KOPT-K1 (cell line): ENCODE data around the gene ADIPOR2.

ENCODE experiments used
- H3K27ac ChIP-seq: fragments of 200-600 bp; sonication (generic); 2 replicates; pipeline ENCODE4 v1.5.1; 2016; ENCODE audit warnings: antibody characterized with exemption, mild to moderate bottlenecking, low read depth, low read length; ENCODE audit not compliant: poor library complexity, severe bottlenecking
- H3K36me3 ChIP-seq: fragments of 200-600 bp; sonication (generic); 2 replicates; pipeline ENCODE4 v1.5.1; 2017; ENCODE audit warnings: antibody characterized with exemption, mild to moderate bottlenecking, low read length, moderate library complexity; ENCODE audit not compliant: insufficient read depth
- H3K9me3 ChIP-seq: fragments of 200-600 bp; sonication (generic); 2 replicates; pipeline ENCODE4 v1.5.1; 2017; ENCODE audit warnings: antibody characterized with exemption, low read length, mild to moderate bottlenecking; ENCODE audit not compliant: insufficient read depth, poor library complexity, severe bottlenecking

ADIPOR2 gene

DNA sequence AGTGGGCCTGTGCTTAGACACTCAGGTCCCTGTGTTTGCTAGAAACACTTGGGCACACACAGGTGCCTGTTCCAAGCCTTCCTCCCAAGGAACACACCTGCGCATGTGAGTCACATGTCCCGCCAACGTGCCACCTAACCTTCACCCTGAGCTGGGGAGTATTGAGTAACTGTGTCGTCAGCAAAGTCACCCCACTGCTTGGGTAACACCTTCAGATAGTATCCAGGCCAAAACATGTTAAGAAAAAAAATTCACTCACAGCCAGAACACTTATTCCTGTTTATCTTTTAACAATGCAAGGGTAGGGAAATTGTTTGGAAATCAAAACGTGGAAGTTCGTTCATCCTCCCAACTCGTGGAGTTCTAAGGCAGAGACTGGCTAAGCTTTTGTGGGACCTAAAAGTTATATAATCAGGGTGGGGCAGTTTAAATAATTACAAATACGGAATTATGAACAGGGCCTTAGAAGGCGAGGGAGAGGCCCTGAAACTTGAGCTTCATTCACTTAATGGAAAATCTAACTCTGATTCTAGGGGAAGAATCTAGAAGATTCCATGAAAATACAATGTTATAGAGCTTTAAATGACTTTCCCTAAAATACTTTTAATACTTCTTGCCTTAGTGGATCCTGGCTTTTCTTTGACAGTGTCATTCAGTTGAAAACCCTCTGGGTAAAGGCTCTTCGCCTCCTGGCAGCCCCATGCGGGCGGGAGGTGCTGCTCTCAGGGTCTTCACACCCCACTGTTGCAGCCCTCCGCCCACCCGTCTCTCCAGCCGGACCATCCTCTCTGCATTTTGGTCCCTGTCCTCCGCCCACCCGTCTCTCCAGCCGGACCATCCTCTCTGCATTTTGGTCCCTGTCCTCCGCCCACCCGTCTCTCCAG, 30.3 kb upstream of the ADIPOR2 start:
- no peak overlapping the region for H3K27ac ChIP-seq
- H3K9me3 ChIP-seq, result no peaks in the 10 kb centered on the region
- H3K36me3 ChIP-seq, result no peaks in the 10 kb centered on the region

DNA sequence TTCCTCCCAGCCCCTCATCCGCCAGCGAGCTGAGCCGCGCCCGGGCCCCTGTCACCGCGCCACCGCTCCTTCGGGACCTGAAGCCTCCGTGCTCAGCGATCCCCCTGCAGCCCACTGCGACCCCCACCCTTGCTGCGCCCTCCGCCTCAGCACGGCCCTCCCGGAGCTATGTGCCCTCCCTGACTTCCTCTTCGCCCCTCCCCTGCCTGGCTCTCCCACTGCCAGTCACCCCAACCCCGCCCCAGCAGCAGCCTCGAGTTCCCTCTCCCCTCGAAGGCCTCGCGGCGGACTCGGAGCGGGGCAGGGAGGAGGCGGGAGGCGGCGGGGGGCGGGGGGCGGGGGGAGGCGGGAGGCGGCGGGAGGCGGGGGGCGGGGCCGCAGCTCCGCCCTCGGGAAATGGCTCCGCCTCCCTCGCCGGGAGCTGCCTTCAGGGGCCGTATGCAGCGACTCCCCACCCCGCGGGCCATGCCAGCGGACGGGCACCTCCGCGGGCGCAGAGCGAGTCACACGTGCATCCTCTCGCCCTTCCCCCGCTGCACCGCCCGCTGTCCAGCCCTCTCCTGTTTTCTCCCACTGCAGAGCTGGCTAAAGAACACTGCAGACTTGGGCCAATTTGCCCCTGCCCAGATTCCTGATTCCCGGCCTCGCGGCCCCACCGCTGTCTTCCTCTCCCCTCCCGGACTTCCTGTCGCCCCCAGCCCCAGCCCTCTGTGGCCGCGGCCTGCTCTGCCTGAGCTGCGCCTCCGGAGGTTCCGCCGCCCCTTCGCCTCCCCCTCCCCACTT, 29.1 kb upstream of the ADIPOR2 start:
- H3K27ac ChIP-seq, result peak overlapping the region; percentile 69
- H3K9me3 ChIP-seq, result no peaks in the 10 kb centered on the region
- H3K36me3 ChIP-seq, result no peaks in the 10 kb centered on the region

DNA sequence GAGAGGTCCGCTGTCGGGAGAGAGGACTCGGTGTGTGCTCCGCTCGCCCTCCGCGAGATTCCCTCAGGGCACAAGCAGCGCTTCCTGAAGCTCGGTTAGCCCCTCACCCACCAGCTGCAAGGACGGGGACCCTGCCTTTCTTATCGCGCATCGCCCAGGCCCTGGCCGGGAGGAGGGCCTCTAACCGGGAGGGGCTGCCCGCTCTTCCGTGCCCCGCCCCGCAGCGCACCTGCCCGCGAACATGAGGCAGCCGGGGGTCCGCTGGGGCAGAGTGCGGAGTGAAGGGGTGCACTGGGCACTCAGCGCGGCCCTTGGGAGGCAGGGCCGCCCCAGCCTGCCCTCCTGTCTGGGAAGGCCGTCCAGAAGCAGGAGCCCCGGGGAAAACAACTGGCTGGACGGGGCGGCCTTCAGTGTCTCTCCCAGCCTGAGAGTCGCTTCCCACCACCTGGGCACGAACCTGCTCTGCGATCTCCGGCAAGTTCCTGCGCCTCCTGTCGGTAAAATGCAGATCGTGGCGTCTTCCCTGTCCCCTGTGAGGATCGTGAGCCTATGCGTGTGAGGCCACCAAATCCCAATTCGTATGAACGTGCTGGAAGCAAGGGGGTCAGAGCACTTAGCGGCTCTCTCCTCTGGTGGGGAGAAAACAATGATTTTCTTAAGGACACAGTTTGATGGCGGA, 28.0 kb upstream of the ADIPOR2 start:
- Histone ChIP-seq H3K36me3 (no peaks in the 10 kb centered on the region), H3K9me3 (no peaks in the 10 kb centered on the region), H3K27ac (no peak overlapping the region)

GRCh38 chr12:1663440-1664132, 27.3 kb upstream of the ADIPOR2 start:
- Histone ChIP-seq H3K9me3 (no peaks in the 10 kb centered on the region), H3K27ac (no peak overlapping the region), H3K36me3 (no peaks in the 10 kb centered on the region)

DNA sequence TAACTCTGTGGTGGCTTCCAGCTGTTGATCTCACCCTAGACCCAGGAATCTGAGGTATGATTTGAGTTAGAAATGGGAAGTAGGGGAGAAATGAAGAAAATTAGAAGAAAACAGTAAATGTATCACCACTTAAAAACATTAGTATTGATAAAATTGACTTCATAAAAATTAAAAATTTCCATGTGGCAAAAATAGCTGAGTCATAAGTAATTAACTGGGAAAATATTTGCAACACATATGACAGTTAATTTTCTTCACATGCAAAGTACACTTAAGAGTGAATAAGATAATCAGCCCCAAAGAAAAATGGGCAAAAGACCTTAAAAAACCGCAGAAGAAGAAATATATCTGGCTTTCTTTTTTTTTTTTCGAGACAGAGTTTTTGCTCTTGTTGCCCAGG, 25.5 kb upstream of the ADIPOR2 start:
- H3K9me3 ChIP-seq, result no peaks in the 10 kb centered on the region
- H3K36me3 ChIP-seq, result no peaks in the 10 kb centered on the region
- H3K27ac ChIP-seq, result no peak overlapping the region

- peak overlapping the region; percentile 68 for H3K27ac ChIP-seq
- no peaks in the 10 kb centered on the region for H3K36me3 ChIP-seq
- no peaks in the 10 kb centered on the region for H3K9me3 ChIP-seq
Observed at GRCh38 chr12:1666215-1666614, 24.7 kb upstream of the ADIPOR2 start.

GRCh38 chr12:1666685-1667162, 24.1 kb upstream of the ADIPOR2 start:
- no peaks in the 10 kb centered on the region for H3K9me3 ChIP-seq
- H3K27ac ChIP-seq, result peak overlapping the region; percentile 68
- no peaks in the 10 kb centered on the region for H3K36me3 ChIP-seq

DNA sequence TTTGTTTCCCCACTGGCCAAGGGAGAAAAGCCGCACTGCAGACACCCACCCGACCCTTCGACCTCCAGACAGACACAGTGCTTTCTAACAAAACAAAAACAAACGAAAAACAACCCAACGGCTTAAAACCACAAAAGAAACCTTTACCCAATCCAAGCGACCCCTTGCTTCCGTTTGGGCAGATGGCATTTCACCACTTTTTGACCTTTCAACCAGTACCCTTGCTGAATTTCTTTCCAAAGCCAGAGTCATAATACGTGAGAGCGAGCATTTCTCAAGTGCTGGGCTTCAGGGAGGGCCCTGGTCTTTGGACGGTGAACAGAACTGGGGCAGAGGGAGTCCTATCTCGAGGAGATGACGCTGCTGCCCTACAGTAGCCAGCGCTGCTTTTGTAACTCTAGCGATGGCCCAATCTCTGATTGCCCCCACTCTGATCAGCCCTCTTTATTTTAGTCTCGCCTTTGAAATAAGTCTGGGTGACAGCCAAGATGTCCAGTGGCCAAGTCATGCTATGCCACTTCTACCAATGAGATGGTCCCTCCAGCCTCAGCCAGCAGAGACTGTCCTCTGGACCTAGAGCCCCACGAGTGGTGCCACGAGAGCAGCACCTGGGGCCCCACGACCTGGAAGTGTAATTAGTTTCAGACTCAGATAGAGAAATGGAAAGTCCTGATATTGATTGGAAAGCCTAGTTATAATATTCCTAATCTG, 21.9 kb upstream of the ADIPOR2 start:
- Histone ChIP-seq H3K27ac (peak overlapping the region; percentile 46), H3K36me3 (no peaks in the 10 kb centered on the region), H3K9me3 (no peaks in the 10 kb centered on the region)

- no peaks in the 10 kb centered on the region for H3K36me3 ChIP-seq
- no peak overlapping the region for H3K27ac ChIP-seq
- H3K9me3 ChIP-seq, result no peaks in the 10 kb centered on the region
Observed at GRCh38 chr12:1670358-1671268, 20.3 kb upstream of the ADIPOR2 start.

GRCh38 chr12:1676043-1676442, 14.8 kb upstream of the ADIPOR2 start:
- Histone ChIP-seq H3K27ac (no peak overlapping the region), H3K36me3 (no peaks in the 10 kb centered on the region), H3K9me3 (no peaks in the 10 kb centered on the region)

- no peak overlapping the region for H3K27ac ChIP-seq
- H3K9me3 ChIP-seq, result no peaks in the 10 kb centered on the region
- no peaks in the 10 kb centered on the region for H3K36me3 ChIP-seq
Observed at GRCh38 chr12:1680804-1681492, 9.9 kb upstream of the ADIPOR2 start.

DNA sequence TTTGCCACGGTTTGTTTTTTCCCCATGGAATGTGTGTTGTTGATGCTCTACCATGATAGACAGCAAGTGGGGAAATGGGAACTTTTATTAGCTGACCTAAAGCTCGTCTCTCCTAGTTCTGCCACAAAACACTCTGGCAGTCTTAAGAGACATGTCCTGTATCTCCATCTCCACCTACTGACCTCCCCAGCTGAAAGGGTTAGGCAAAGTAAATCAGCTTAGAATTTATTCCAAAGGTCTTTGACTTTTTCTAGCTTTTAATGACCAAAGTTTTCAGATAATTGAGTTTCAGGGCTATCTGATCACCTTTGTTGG, 9.4 kb upstream of the ADIPOR2 start:
- no peaks in the 10 kb centered on the region for H3K9me3 ChIP-seq
- H3K27ac ChIP-seq, result no peak overlapping the region
- no peaks in the 10 kb centered on the region for H3K36me3 ChIP-seq

DNA sequence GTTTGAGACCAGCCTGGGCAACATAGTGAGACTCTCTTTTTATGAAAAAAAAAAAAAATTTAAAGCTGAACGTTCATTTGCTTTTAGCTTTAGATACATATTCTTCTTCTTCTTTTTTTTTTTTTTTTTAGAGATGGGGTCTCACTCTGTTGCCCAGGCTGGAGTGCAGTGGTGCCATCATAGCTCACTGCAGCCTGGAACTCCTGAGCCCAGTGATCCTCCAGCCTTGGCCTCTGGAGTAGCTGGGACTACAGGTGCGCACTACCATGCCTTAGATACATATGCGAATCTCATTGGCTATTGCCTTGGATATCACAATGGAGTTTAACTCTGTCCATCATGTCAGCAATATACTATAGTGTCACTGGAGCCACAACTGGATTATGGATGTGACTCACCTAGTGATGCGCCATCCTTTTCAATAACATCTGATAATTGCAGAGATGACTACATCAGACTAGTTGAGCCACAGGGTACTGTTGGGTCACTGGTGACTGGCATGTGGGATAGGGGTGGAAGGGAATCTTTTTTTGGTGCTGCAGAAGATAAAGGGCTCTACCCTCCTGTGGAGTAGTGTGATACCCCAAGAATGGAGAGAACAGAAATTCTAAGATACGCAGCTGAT, 2.7 kb upstream of the ADIPOR2 start:
- Histone ChIP-seq H3K36me3 (peaks cover 5% of the 10 kb centered on the region; the same call in 1 of the 2 replicates), H3K9me3 (no peaks in the 10 kb centered on the region), H3K27ac (no peak overlapping the region)
